ENCODE results near the gene AKR1C3. TPM values are rescaled to one million over a fixed set of nuclear protein-coding genes. Genes with fewer than 3 reads are reported as not detected.

AKR1C3 gene
- total and polyA plus RNA-seq, 2 experiments from 2014 or later: 6.9 to 9.1 TPM

- H2AFZ ChIP-seq: no peak overlapping the region
- DNase-seq (ENCODE audit: low spot score) (no peak), ATAC-seq (no peak)
- no peaks in the 10 kb centered on the region for H3K4me1 ChIP-seq (ENCODE audit: insufficient read depth)
- H3F3A ChIP-seq (replicated peaks; ENCODE audit: low read depth): no peaks in the 10 kb centered on the region
- no peak overlapping the region for H3K27ac ChIP-seq (ENCODE audit: low read depth)
- H3K4me3 ChIP-seq: no peak overlapping the region
- H3K27ac Mint-ChIP-seq: no peak overlapping the region
- no peak overlapping the region for H3K4me2 ChIP-seq
- H3K4me3 Mint-ChIP-seq: no peak overlapping the region
- H3K9me3 Mint-ChIP-seq: peaks cover 77% of the 10 kb centered on the region
- peaks cover 2% of the 10 kb centered on the region for H3K27me3 Mint-ChIP-seq (ENCODE audit: insufficient read depth, low read depth, poor library complexity)
- H3K36me3 ChIP-seq (ENCODE audit: insufficient read depth): no peaks in the 10 kb centered on the region
- H3K9me2 ChIP-seq (ENCODE audit: insufficient read depth): peaks cover 8% of the 10 kb centered on the region; the same call in 1 of the 2 replicates
- no peaks in the 10 kb centered on the region for H3K4me1 Mint-ChIP-seq
- no peaks in the 10 kb centered on the region for H3K27me3 ChIP-seq (ENCODE audit: insufficient read depth)
- H3K36me3 Mint-ChIP-seq (ENCODE audit: low read depth): peaks cover 3% of the 10 kb centered on the region; the same call in 2 of the 3 replicates
- no peaks in the 10 kb centered on the region for H3K79me2 ChIP-seq (replicated peaks; ENCODE audit: insufficient read depth)
- TF ChIP-seq EZH2phosphoT487 (IDR thresholded peaks at IDR 0.05; ENCODE audit: unreplicated experiment): no peak
- no peak for TF ChIP-seq STAT1 (IDR thresholded peaks at IDR 0.05; ENCODE audit: unreplicated experiment)
- TF ChIP-seq REST (IDR thresholded peaks at IDR 0.05; ENCODE audit: unreplicated experiment): no peak
- TF ChIP-seq ZNF462 (CRISPR knock-in tag; IDR thresholded peaks at IDR 0.05): no peak
- no peak for TF ChIP-seq POLR2AphosphoS5 (IDR thresholded peaks at IDR 0.05; ENCODE audit: low read depth)
- no peak for TF ChIP-seq NANOG (IDR thresholded peaks at IDR 0.05; ENCODE audit: borderline replicate concordance)
- TF ChIP-seq ZNF331 (CRISPR knock-in tag; IDR thresholded peaks at IDR 0.05; ENCODE audit: low read depth): no peak
- TF ChIP-seq ZNF114 (CRISPR knock-in tag; IDR thresholded peaks at IDR 0.05): no peak
- TF ChIP-seq CTCF (conservative IDR thresholded peaks at IDR 0.05; ENCODE audit: low read depth in 2 of 2): no peak
- TF ChIP-seq CREB1 (CRISPR knock-in tag; IDR thresholded peaks at IDR 0.05; ENCODE audit: low read depth): no peak
- TF ChIP-seq JUNB (IDR thresholded peaks at IDR 0.05; ENCODE audit: unreplicated experiment): no peak
- TF ChIP-seq EZH2 (IDR thresholded peaks at IDR 0.05; ENCODE audit: low read depth, unreplicated experiment): no peak
- no peaks in the 10 kb centered on the region for H4K20me1 ChIP-seq (replicated peaks; ENCODE audit: insufficient read depth)
Measured at GRCh38 chr10:5155951-5156350, 61.7 kb downstream of the AKR1C3 start.

Data from GM23338 (cell line).